Ammon's horn (tissue), 1 donor: ENCODE results near the gene KLHL14.
"Not testable (repeated sequence)": the region's sequence is repeated elsewhere in the genome, so short reads cannot be mapped to it uniquely, and the experiment has no call there.

ENCODE experiments used
- DNase-seq: peaks from one replicate; pipeline ENCODE4 v3.0.0-alpha.2; 2016; ENCODE audit warnings: low spot score

The KLHL14 gene

GRCh38 chr18:32717126-32717525 is 55.7 kb downstream of the KLHL14 start:
- no peak for DNase-seq

DNA sequence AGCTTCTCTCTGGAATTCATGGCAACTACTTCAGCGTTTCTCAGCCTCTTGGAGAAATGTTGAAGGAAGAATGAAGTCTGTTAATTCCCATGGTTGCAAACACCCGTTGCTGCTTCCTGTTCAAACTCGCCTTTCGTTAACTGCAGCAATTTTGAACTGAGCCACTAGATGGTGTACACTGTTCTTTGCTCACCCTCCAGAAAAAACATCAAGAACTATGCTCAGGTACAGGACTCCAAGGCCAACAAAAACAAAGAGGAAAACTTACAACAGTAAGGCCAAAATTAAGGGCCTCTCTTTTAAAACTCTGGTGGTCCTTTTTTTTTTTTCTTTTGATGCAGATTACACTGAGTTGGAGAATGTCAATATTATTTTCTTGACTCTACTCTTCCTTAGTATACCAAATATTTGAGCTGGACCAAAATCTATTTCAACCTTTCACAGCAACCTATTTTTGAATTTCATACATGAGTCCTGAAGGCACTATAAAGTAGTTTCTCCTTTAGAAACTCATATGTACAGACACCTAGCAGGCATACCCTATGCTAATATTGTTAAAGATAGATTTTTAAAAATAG is 58.2 kb downstream of the KLHL14 start:
- DNase-seq: peak; percentile 84

DNA sequence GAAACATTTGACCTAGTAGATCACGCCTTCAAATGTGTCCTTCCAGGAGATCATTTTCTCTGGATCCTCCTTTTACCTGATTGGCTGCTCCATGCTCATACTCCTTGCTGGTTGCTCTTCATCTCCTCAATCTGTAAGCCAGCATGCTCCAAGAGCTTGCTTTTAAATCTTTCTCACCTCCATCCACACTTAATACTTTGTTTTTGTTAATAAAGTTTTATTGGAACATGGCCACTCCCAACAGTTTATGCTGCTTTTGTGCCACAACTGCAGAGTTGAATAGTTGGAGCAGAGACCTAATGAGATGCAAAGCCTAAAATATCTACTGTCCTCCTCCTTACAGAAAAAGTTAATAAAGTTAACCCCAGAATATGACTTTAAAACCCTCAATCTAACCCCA is 60.0 kb downstream of the KLHL14 start:
- no peak for DNase-seq

GRCh38 chr18:32711862-32712261 is 61.0 kb downstream of the KLHL14 start:
- no peak for DNase-seq

- no peak for DNase-seq
These were observed 65.2 kb downstream of the KLHL14 start for GRCh38 chr18:32707586-32707985.

DNA sequence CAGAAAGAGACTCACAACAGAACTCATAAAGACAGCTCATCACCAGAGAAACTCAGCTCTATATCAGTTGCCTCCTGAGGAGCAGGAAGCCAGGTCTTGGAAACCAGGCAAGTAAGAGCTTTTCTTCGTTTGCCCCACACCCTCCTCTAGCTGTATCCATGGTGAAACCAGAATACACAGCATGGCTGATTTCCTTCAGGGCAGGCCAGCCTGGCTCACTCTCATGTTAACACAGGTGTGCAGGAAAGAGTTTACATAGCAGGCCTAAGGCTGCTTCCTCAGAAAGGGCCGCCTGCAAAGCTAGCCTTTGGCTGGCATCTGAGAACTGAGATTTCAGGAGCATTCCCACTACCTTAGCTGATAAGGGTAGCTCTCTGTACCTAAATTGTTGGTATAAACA is 65.7 kb downstream of the KLHL14 start:
- DNase-seq: no peak

- peak; percentile 8 for DNase-seq
These were observed 71.5 kb downstream of the KLHL14 start for GRCh38 chr18:32701313-32701712.

GRCh38 chr18:32698153-32698552 is 74.7 kb downstream of the KLHL14 start:
- no peak for DNase-seq

DNA sequence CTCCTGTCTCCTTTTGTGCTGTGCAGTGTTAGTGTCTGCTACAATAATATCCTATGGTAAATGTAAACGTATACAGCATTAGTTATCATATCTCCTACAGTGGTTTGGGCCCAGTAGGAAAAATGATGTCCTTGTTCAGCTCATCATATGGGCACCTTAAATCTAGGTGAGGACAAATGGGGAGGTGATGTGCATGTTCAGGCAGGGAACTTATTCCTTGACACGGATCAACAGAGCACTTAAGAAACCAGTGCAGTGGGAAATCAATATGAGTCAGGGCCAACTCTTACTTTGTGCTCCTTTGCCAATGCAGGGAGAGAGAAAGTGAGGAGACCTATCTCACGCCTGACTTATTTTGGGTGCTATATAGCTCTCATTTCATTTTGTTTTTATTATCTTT is 76.4 kb downstream of the KLHL14 start:
- DNase-seq: no peak

DNA sequence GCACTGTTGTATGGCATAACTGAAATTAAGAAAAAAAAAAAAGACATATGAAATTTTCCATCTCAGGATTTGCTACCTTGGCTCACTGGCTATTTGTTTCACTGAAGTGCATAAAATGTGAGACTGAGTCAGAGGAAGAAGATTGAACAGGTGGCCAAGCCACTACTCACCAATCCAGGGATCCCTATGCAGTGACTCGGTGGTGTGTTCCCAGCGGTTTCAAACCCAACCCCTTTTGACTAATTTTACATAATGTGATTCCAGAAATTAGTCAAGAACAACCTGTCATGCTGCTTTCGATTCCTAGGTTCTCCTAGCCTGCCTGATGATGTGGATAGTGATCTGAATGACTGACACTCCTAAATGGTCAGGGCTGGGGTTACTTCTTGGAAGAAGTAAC is 77.3 kb downstream of the KLHL14 start:
- DNase-seq: no peak

GRCh38 chr18:32688821-32689220 is 84.0 kb downstream of the KLHL14 start:
- no peak for DNase-seq

DNA sequence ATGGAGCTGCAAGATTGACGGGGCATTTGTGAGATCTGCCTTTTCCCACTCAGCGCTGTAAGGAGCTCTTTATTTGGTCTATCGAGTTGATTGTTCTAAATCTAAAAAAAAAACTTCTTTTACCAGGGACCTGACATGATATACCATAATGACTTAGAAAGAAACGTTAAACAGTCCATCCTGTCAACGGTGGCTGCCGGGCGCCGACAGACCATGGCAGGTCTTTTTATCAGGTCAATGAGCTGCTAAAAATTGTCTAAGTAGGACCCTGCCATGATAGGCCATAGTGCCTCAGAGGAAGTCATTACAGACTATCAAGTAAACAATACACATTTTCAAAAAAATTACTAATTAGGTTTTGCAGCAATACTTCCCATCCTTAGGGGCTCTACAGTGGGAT is 87.9 kb downstream of the KLHL14 start:
- DNase-seq: no peak

GRCh38 chr18:32684096-32684495 is 88.7 kb downstream of the KLHL14 start:
- DNase-seq: no peak

DNA sequence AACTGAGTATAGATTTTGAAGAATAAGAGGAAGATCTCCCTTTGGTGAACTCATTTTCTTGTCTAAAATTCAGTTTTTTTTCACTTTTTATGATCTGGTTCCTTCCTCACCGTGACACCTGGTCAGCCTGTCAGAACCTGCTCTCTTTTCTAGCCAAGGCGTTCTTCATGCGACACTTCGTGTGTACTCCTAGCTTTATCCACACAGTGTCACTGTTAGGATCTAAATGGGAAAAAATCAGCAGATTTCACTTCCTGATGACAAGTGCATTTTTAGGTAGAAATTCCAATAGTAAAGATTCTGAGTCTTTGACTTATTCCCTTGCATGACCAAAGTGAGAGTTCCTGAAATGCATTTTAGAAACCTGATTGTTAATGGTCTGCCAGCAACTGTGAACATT is 89.8 kb downstream of the KLHL14 start:
- DNase-seq: no peak

- DNase-seq: no peak
These were observed 95.2 kb downstream of the KLHL14 start for GRCh38 chr18:32677578-32677977.

- DNase-seq: no peak
These were observed 98.3 kb downstream of the KLHL14 start for GRCh38 chr18:32674491-32674890.

DNA sequence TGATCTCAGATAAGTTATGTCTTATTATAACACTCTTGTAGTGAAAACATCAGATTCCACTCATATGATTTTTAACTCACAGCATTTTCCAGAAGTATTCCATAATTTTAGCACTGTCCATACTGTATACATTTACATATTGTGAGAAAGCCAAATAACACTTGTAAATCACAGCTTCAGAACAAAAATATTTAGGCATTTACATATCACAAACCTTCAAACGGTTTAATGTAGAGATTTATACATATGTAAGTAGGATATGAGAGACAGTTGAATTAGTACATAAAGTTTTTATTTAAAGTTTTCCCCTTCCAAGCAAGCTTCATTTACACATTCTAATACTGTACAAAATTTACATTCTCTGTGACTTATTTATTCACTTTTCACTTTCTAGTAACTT is 100.4 kb downstream of the KLHL14 start:
- no peak for DNase-seq

- no peak for DNase-seq
These were observed 102.1 kb downstream of the KLHL14 start for GRCh38 chr18:32670727-32671126.

DNA sequence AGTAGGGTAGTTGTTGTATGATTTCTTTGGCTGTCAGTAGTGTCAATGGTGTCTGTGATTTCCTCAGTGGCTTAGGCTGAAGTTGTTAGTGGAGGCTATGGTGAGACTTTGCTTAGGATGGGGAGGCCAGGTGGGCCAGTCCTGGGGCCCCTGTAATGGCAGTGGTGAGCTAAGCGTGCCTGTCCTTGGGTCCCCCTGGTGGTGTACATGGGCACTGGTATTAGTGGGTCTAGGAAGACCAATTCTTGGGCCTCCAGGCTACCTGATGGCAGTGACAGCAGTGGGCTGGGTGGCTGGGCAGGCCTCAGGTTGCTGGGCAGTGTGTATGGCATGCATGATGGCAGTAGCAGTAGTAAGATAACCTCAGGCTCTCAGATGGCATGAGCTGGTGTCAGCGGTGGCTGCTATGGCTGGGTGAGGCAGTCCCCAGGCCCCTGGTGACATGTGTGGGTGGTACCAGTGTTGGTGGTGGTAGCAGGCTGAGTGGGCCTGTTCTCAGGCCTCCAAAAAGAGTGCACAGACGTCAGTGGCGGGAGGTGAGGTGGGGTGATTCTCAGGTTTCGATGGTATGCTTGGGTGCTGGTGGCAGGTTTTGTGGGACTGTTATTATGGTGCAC is 103.2 kb downstream of the KLHL14 start:
- DNase-seq: no peak

DNA sequence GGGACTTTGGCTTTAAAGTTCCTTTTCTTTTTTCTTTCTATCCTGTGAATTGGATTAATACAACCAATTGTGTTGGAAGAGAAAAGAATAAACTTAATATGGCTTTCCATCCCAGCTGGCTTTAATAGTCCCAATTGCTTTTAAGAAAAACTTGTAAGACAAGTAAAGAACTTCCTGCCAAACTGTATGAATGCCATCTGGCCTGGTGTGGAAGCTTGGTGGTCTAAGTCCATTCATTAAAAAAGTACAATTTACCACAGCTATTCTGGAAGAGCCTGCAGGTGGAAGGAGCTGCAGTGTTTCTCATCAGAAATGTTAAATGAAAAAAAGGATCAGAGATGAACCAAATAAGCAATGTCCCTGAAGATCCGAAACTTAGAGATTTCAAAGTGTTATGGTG is 103.9 kb downstream of the KLHL14 start:
- DNase-seq: no peak

- DNase-seq: no peak
These were observed 111.1 kb downstream of the KLHL14 start for GRCh38 chr18:32661486-32662299.

DNA sequence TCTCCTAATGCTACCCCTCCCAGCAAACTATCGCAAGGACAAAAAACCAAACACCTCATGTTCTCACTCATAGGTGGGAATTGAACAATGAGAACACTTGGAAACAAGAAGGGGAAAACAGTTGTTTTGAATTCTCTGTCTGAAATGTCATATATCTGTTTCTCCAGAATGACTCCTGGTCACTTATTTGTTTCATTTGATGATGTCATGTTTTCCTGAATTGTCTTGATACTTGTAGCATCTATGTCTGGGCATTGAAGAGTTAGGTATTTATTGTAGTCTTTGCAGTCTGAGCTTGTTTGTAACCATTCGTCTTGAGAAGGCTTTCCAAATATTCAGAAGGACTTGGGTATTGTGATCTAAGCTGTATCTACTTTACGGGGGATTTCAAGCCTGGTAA is 118.3 kb downstream of the KLHL14 start:
- DNase-seq: not testable (repeated sequence)

DNA sequence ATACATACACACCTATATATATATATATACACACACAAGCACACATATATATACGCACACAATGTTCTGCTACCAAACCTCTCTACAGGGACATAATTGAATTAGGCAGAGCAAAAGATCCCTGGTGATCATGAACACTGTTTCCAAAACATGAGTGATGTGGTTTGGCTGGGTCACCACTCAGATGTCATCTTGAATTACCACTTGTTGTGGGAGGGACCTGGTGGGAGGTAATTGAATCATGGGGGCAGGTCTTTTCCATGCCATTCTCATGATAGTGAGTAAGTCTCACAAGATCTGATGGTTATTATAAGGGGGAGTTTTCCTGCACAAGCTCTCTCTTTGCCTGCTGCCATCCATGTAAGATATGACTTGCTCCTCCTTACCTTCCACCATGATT is 135.2 kb downstream of the KLHL14 start:
- DNase-seq: not testable (repeated sequence)
